TTC549 (cell line): ENCODE results near the gene SNX14.
A peak's percentile ranks its signal among the peaks of the same experiment; 100 is the strongest.
"Not testable (repeated sequence)": the region's sequence is repeated elsewhere in the genome, so short reads cannot be mapped to it uniquely, and the experiment has no call there.

Experiments
- FAIRE-seq: peaks from 2 replicates; lab custom pipeline; 2012; peaks lifted over from hg19 to GRCh38; lab: Jason Lieb, UNC

Gene SNX14

DNA sequence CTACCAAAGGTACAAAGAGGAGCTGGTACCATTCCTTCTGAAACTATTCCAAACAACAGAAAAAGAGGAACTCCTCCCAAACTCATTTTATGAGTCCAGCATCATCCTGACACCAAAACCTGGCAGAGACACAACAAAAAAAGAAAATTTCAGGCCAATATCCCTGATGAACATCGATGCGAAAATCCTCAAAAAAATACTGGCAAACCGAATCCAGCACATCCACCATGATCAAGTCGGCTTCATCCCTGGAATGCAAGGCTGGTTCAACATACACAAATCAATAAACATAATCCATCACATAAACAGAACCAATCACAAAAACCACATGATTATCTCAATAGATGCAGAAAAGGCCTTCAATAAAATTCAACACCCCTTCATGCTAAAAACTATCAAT is 10.8 kb downstream of the SNX14 start:
- not testable (repeated sequence) for FAIRE-seq

DNA sequence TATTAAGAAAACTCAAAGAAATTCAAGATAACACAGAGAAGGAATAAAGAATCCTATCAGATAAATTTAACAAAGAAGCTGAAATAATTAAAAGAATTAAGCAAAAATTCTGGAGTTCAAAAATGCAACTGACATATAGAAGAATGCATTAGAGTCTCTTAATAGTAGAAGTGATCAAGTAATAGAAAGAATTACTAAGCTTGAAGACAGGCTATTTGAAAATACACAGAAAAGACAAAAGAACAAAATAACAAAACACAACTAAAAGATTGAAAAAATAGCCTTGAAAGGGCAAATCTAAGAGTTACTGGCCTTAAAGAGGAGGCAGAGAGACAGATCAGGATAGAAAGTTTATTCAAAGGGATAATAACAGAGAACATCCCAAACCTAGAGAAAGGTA is 12.1 kb downstream of the SNX14 start:
- no peak for FAIRE-seq

- no peak for FAIRE-seq
These were observed 12.8 kb downstream of the SNX14 start for GRCh38 chr6:85580878-85581267.

- FAIRE-seq: no peak
These were observed 13.4 kb downstream of the SNX14 start for GRCh38 chr6:85580118-85580877.

GRCh38 chr6:85579581-85579980 is 14.1 kb downstream of the SNX14 start:
- FAIRE-seq: no peak

DNA sequence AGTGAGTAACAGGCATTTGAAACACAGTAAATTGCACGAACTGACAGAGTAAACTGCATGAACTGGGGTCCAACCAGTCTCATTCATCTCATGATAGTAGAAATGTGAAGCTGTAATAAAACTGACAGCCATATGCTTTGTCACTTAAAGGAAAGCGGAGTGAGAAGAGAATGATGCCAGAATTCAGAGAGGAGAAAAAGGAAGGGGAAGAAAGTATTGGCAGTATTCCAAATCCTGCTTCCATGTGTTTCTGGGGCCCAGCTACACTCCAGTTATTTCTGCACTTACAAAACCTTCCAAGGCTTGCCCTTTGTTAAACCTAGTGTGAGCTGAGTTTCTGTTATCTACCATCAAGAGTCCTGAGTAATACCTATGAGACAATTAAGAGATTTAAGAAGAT is 17.2 kb downstream of the SNX14 start:
- FAIRE-seq: no peak

- no peak for FAIRE-seq
These were observed 18.6 kb downstream of the SNX14 start for GRCh38 chr6:85574932-85575598.

- no peak for FAIRE-seq
These were observed 24.3 kb downstream of the SNX14 start for GRCh38 chr6:85569323-85569722.

GRCh38 chr6:85568411-85568810 is 25.2 kb downstream of the SNX14 start:
- FAIRE-seq: no peak

GRCh38 chr6:85565736-85566135 is 27.9 kb downstream of the SNX14 start:
- FAIRE-seq: peak; percentile 15

GRCh38 chr6:85564223-85564622 is 29.4 kb downstream of the SNX14 start:
- not testable (repeated sequence) for FAIRE-seq

DNA sequence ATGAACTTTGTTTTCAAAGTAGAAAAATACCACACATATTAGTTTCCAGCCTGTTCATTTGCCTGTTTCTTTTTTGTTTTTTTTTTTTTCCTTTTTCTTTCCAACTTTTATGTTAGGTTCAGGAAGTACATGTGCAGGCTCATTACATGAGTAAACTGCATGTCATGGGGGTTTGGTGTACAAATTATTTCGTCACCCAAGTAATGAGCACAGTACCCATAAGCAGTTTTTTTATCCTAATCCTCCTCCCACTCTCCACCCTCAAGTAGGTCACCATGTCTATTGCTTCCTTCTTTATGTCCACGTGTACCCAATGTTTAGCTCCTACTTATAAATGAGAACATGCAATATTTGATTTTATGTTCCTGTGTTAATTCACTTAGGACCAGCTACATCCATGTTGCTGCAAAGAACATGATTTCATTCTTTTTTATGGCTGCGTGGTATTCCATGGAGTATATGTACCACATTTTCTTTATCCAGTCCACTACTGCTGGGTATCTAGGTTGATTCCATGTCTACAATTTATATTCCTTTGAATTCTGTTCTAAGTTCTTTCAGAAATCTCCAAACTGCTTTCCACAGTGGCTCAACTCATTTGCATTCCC is 31.8 kb downstream of the SNX14 start:
- no peak for FAIRE-seq

DNA sequence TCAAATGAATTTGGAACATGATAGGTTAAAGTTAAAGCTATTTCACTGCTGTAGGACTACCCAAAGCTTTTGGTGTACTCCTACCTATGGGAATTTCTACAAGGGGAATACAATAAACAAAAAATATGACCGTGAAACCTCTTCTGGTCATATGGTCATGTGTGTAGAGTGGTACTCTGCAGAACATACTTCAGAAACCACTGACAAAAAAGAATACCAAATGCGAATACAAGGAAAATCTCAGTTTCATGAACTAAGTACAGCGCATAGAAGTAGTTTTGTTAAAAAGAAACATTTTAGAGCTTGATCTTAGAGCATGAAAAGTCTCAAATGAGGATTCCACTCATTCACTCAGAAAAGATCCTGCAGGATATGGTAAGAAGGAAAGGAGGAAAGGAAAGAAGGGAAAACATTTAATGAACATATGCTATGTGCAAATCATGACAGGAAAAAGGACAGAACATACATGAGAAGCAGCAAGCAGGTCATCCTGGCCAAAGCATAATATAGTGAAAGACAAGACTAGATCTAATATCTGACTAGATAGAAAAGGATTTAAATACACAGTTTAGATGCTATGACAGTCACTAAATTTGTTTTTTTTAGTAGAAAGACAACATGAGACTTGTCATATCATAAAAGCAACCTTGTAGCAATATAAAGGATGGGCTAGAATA is 36.5 kb downstream of the SNX14 start:
- FAIRE-seq: no peak

DNA sequence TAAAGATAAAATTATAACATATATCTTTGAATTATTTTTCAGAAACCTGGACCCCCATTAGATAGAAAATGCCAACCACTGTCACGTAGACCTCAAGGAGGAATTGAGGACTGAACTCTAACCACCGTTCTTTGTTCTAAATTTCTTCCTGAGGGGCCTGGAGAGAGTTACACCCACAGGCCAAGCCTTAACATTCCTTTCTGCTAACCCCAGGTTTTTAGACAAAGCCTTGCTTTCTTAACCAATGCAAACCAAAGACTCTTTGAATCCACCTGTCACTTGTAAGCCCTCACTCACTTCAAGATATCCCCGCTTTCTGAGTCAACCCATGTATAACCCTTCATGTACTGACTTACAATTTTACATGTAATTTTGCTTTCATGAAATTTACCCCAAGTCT is 41.0 kb downstream of the SNX14 start:
- FAIRE-seq: no peak

- no peak for FAIRE-seq
These were observed 42.4 kb downstream of the SNX14 start for GRCh38 chr6:85551264-85551663.

DNA sequence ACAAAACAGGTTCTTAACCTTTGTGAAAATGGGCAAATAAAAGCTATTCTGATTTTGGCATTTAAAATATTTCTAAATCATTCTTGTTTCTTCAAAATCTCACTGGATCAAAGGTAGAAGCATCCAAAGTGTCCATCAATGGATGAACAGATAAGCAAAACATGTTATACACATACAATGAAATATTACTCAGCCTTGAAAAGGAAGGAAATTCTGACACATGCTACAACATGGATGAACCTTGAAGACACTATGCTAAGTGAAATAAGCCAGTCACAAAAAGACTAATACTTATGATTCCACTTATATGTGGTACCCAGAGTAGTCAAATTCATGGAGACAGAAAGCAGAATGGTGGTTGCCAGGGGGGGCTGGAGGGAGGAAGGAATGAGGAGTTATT is 45.9 kb downstream of the SNX14 start:
- FAIRE-seq: no peak

DNA sequence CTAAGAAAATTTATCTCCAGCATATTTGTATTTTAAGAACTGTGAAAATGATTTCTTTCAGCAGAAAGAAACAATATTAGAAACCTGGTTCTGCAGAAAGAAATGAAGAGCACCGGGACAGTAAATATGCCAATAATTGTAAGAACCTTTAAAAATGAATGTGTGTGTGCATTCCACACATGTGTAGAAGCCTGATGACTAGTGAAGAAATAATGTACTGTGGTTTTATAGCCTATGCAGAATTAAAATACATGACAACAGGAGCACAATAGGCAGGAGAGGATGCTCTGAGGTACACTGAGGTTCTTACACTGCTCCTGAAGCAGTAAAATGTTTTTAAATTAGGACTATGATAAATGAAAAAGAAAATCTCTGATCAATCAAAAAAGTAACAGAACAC is 48.9 kb downstream of the SNX14 start:
- FAIRE-seq: no peak

DNA sequence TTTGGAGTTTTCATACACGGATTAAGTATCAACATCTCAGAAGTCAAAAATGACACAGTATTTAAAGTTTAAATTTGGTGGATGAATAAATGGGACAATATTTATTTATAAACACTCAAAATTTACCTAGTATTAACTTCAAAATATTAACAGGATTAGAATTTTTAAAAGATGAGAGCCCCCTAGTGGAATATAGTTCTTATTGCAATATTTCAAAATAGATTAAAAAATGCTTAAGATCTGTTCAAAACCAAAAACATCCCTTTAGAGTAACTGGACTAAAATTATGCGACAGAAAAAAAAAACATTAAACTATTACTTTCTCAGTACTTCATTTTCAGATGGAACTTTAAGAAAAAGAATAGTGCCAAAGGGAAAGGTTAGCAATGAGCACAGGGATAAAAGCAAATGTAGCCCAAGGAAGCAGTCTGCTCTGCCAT is 56.6 kb downstream of the SNX14 start:
- peak; percentile 87 for FAIRE-seq

- FAIRE-seq: not testable (repeated sequence)
These were observed 69.4 kb downstream of the SNX14 start for GRCh38 chr6:85524281-85524680.

DNA sequence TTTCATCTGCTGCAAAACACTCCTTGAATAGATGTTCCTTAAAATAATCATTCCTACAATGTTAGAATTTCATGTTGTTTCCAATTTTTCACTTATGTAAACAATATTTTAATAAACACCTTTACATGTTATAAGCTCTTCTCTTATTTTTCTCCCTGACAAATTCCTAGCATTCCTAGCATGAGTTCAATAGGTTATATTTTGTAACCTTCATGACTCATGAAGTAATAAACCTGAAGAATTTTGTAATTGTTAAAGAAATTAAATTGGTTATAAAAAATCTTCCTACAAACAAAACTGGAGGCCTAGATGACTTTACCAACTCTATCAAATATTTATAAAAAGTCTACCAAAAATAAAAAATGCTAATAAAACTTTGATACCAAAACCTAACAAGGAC is 77.5 kb downstream of the SNX14 start:
- no peak for FAIRE-seq

DNA sequence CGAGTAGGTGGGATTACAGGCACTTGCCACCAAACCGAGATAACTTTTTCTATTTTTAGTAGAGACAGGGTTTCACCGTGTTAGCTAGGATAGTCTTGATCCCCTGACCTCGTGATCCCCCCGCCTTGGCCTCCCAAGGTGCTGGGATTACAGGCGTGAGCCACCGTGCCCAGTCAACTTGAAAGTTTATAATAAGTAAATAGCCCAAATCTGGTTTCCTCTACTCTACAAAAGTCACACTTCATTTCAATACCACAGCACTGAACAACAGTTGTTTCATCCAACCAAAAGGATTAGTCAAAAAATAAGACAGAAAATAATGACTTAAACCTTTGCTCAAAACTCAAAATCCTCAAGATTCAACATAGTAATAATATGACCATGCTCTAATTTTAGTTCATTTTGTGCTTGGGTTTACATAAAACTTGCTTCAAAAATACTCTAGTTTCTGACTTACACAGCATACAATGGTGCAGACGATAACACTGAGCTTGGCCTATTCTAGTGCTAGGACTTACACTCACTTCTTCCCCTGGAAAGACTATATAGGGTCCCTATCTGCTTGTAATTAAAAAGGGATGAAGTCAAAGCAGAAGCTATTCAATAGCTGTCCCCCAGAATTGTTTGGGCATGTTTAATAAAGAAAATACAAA is 87.1 kb downstream of the SNX14 start:
- no peak for FAIRE-seq

DNA sequence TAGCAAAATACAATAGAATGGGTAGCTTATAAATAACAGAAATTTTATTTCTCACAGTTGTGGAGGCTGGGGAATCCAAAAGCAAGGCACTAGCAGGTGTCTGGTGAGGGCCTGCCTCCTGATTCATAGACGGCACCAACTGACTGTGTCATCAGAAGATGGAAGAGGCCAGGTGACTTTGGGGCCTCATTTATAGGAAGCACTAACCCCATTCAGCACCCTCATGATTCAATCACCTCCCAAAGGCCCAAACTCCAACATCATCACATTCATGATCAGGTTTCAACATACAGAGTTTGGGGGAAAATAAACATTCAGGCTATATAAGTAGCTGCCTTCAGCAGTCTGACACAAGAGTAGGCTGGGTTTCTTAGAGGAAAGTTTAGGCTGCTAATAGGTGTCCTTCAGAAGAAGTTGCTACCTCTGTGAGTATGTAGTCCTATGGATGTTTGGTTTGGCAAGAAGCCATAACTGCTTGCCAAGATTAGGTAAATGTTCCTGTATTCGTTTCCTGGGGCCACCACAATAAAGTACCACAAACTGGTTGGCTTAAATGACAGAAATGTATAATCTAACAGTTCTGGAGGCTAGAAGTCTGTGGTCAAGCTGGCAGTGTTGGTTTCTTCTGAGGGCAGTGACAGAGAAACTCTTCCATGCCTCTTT is 94.9 kb downstream of the SNX14 start:
- FAIRE-seq: no peak
